ENCODE data around the gene OR56B1. TPM values are rescaled to one million over a fixed set of nuclear protein-coding genes. Genes with fewer than 3 reads are reported as not detected.
"Not testable (repeated sequence)": the region's sequence is repeated elsewhere in the genome, so short reads cannot be mapped to it uniquely, and the experiment has no call there.

The OR56B1 gene
- polyA plus RNA-seq, 3 donors, result 0.04 TPM; not detected in 2

- Histone ChIP-seq H3K79me2 (ENCODE audit: insufficient read depth, low read length) (no peaks in the 10 kb centered on the region), H3K4me1 (ENCODE audit: control insufficient read depth in 1 of 2, insufficient read depth in 2 of 2, low read length in 2 of 2) (no peaks in the 10 kb centered on the region), H3K36me3 (replicated peaks in 1 of 2; ENCODE audit: control insufficient read depth in 1 of 2, insufficient read depth in 2 of 2, low read length in 2 of 2) (peaks cover 21 to 28% of the 10 kb centered on the region in 2 donors), H3K27ac (ENCODE audit: low read depth in 1 of 2, low read length in 2 of 2) (no peak overlapping the region), H3K9ac (ENCODE audit: insufficient read depth, low read length, poor library complexity, severe bottlenecking) (no peak overlapping the region), H3K4me3 (replicated peaks in 1 of 3; ENCODE audit: low read depth in 2 of 3, low read length in 3 of 3) (no peak overlapping the region), H3K9me3 (replicated peaks in 1 of 2; ENCODE audit: control insufficient read depth in 1 of 2, insufficient read depth in 1 of 2, low read length in 2 of 2) (no peaks in the 10 kb centered on the region), H3K4me2 (replicated peaks; ENCODE audit: extremely low read depth, low read length, poor library complexity, severe bottlenecking) (no peak overlapping the region), H3K27me3 (ENCODE audit: control insufficient read depth in 2 of 2, insufficient read depth in 2 of 2, low read length in 2 of 2) (no peaks in the 10 kb centered on the region), H4K20me1 (ENCODE audit: insufficient read depth, low read length) (peaks cover 18% of the 10 kb centered on the region), H2AFZ (ENCODE audit: insufficient read depth, low read depth, low read length, poor library complexity, severe bottlenecking) (no peak overlapping the region)
- Mint-ChIP-seq H3K4me3 (no peak overlapping the region), H3K27ac (no peak overlapping the region), H3K4me1 (peaks cover 2% of the 10 kb centered on the region), H3K9me3 (peaks cover 2 to 11% (median 6%) of the 10 kb centered on the region in 7 donors), H3K36me3 (peaks cover 29 to 31% of the 10 kb centered on the region in 2 donors), H3K27me3 (ENCODE audit: low read depth in 3 of 3) (no peaks in the 10 kb centered on the region)
- intact Hi-C loops (cut with micrococcal nuclease), result no loop called here
- WGBS (ENCODE audit: insufficient coverage), result 21% methylated on average over 3 of the region's 5 CpGs
- no peak for TF ChIP-seq CTCF (IDR thresholded peaks at IDR 0.05)
- DNase-seq, result no peak
Observed at GRCh38 chr11:5713695-5714094, 22.6 kb upstream of the OR56B1 start.

GRCh38 chr11:5716518-5716917 is 19.7 kb upstream of the OR56B1 start:
- WGBS (ENCODE audit: insufficient coverage), result no CpG with 5 or more reads among the region's 1 CpG
- H3K27me3 ChIP-seq (ENCODE audit: control insufficient read depth in 2 of 2, insufficient read depth in 2 of 2, low read length in 2 of 2); H3K27ac Mint-ChIP-seq; H3K36me3 Mint-ChIP-seq; intact Hi-C loops (cut with micrococcal nuclease); H3K27ac ChIP-seq (ENCODE audit: low read depth in 1 of 2, low read length in 2 of 2); H4K20me1 ChIP-seq (ENCODE audit: insufficient read depth, low read length); DNase-seq; H3K4me3 Mint-ChIP-seq; H3K27me3 Mint-ChIP-seq (ENCODE audit: low read depth in 3 of 3); H2AFZ ChIP-seq (ENCODE audit: insufficient read depth, low read depth, low read length, poor library complexity, severe bottlenecking); H3K4me3 ChIP-seq (replicated peaks in 1 of 3; ENCODE audit: low read depth in 2 of 3, low read length in 3 of 3); H3K36me3 ChIP-seq (replicated peaks in 1 of 2; ENCODE audit: control insufficient read depth in 1 of 2, insufficient read depth in 2 of 2, low read length in 2 of 2); H3K4me1 Mint-ChIP-seq; H3K9ac ChIP-seq (ENCODE audit: insufficient read depth, low read length, poor library complexity, severe bottlenecking); H3K4me1 ChIP-seq (ENCODE audit: control insufficient read depth in 1 of 2, insufficient read depth in 2 of 2, low read length in 2 of 2); H3K4me2 ChIP-seq (replicated peaks; ENCODE audit: extremely low read depth, low read length, poor library complexity, severe bottlenecking); H3K79me2 ChIP-seq (ENCODE audit: insufficient read depth, low read length); H3K9me3 ChIP-seq (replicated peaks in 1 of 2; ENCODE audit: control insufficient read depth in 1 of 2, insufficient read depth in 1 of 2, low read length in 2 of 2): not testable (repeated sequence)
- H3K9me3 Mint-ChIP-seq, result peaks cover 2 to 15% (median 10%) of the 10 kb centered on the region in 7 donors

Data from CD14-positive monocyte (primary cell).